Gastrocnemius medialis (tissue), 4 donors: Measurements from ENCODE around the gene PUS3. TPM values are rescaled to one million over a fixed set of nuclear protein-coding genes. Genes with fewer than 3 reads are reported as not detected.
A peak's percentile ranks its signal among the peaks of the same experiment; 100 is the strongest.

Experiments used
- ATAC-seq, 2 donors: fragments of 150-250 bp; one replicate each; pipeline ENCODE4 v1.9.1; 2016
- DNase-seq, 2 donors: peaks; one replicate each; pipeline ENCODE4 v3.0.0-alpha.2; 2019
- H3K27ac ChIP-seq, 4 donors: fragments of 200-600 bp; sonication (generic); 1 replicate in 1 of 4; 2 replicates in 3 of 4; pipeline ENCODE4 v1.5.1; 2016 to 2018; ENCODE audit warnings: mild to moderate bottlenecking in 2 of 4, moderate library complexity in 1 of 4
- H3K27me3 ChIP-seq, 3 donors: fragments of 200-600 bp; sonication (generic) in 2 of 3; 1 replicate in 1 of 3; 2 replicates in 2 of 3; pipeline versions ENCODE4 v1.5.1 to v1.6.0; 2016 to 2019; ENCODE audit warnings: mild to moderate bottlenecking in 1 of 3, moderate library complexity in 1 of 3
- H3K36me3 ChIP-seq, 2 donors: fragments of 200-600 bp; sonication (generic) in 1 of 2; one replicate each; pipeline ENCODE4 v1.5.1; 2017 to 2018
- H3K4me1 ChIP-seq, 2 donors: fragments of 200-600 bp; sonication (generic) in 1 of 2; one replicate each; pipeline ENCODE4 v1.5.1; 2016 to 2017; ENCODE audit warnings: mild to moderate bottlenecking in 2 of 2
- H3K4me3 ChIP-seq, 4 donors: fragments of 200-600 bp; sonication (generic) in 3 of 4; 1 replicate in 1 of 4; 2 replicates in 3 of 4; pipeline ENCODE4 v1.5.1; 2016 to 2019; ENCODE audit warnings: mild to moderate bottlenecking in 2 of 4
- H3K9me3 ChIP-seq, 3 donors: fragments of 200-600 bp; sonication (generic) in 2 of 3; 1 replicate in 1 of 3; 2 replicates in 2 of 3; pipeline ENCODE4 v1.5.1; 2016 to 2019
- POLR2A ChIP-seq, 2 donors: fragments of 450-650 bp; IDR thresholded peaks; one replicate each; pipeline ENCODE4 v1.6.1; 2017; ENCODE audit warnings: antibody characterized with exemption in 2 of 2, mild to moderate bottlenecking in 2 of 2, moderate library complexity in 2 of 2
- in situ Hi-C, 4 donors: fragments of 200-750 bp; cut with MboI; loops; one replicate each; pipeline versions ENCODE4 v1.15.0 to v1.8.0; 2017; ENCODE audit warnings: low sequenced_read_pairs in 4 of 4
- intact Hi-C: fragments of 100-400 bp; cut with DNase I; formaldehyde crosslinking; loops from one replicate; pipeline ENCODE4 v1.15.1; 2023; ENCODE audit warnings: low total_unique reads
- total RNA-seq, 4 donors: library from RNA; depleted of rRNA; stranded (reverse); fragments of >200 nt; gene quantifications; one replicate each; pipeline versions ENCODE4 v1.1.0 to v1.2.3, GENCODE V29; 2016
- TF ChIP-seq, protein P1 (sequence below), 5 experiments: fragments of 450-650 bp in 3 of 5; fragments of 200-600 bp in 2 of 5; sonication (generic) in 2 of 5; IDR thresholded peaks in 4 of 5; conservative IDR thresholded peaks in 1 of 5; 1 replicate in 4 of 5; 2 replicates in 1 of 5; pipeline ENCODE4 v1.5.1; 2016 to 2019; ENCODE audit warnings: antibody characterized with exemption in 5 of 5, mild to moderate bottlenecking in 3 of 5, moderate library complexity in 3 of 5

PUS3 gene
- total RNA-seq, 4 donors from 2014 or later: 7.0 to 13.5 (median 11.7) TPM

DNA sequence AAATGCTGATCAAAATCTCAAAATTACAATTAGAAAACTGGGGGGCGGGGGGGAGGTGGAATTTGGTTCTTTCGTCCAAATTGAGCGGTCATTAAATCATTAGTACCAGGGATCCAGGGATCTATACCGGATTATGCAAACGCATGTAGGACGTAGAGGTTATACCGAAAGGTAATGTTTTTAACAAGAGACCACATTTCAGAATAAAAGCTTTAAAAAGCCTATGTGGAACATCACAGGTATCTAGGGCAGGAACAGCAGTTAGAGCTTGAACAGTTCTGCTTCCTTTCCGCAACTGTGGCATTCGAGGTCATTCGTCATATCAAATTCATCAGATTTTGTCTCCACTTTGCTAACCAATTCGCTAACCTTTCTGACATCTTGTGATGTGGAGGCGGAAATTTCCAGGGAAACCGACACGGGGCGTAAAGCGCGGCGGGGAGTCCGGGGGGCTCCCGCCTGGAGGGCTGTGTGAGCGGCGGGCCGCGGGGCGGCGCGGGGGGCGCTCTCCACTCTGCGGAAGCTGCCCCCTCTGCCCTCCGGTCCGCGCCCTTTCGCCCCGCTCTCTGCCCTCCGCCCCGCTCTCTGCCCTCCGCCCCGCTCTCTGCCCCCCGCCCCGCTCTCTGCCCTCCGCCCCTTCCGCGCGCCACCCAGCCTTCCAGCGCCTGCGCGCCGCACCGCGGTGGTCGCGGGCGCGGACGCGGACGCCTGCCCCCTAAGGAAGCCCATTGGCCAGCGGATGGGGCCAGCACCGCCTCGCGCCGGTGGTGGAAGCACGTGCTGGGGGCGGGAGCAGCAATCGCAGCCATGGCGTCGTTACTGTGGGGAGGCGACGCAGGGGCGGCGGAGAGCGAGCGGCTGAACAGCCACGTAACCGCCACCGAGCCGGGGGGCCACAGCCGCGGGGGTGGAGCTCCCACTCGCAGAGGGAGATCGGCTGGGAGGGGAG is 979 bp upstream of the PUS3 start, which contains the start of gene DDX25:
TSS of gene DDX25 (plus strand) at position 798 of the 949 bp plus-strand sequence. CDS start at position 808, 10 bp downstream.
- intact Hi-C loops (loop anchor here (1.0 to 5.0 kb wide), 2 partner anchors 17 to 208 kb away; partner anchors contain the start of gene HYLS1), in situ Hi-C loops (no loop called here)
- H3K27me3 ChIP-seq: peaks cover 24 to 28% (median 25%) of the 10 kb centered on the region in 3 donors
- no peak for ATAC-seq
- DNase-seq: no peak
- peak within 1 kb of the TSS; percentile 62 to 85 (median 74) for H3K4me3 ChIP-seq
- TF ChIP-seq, protein P1, sequence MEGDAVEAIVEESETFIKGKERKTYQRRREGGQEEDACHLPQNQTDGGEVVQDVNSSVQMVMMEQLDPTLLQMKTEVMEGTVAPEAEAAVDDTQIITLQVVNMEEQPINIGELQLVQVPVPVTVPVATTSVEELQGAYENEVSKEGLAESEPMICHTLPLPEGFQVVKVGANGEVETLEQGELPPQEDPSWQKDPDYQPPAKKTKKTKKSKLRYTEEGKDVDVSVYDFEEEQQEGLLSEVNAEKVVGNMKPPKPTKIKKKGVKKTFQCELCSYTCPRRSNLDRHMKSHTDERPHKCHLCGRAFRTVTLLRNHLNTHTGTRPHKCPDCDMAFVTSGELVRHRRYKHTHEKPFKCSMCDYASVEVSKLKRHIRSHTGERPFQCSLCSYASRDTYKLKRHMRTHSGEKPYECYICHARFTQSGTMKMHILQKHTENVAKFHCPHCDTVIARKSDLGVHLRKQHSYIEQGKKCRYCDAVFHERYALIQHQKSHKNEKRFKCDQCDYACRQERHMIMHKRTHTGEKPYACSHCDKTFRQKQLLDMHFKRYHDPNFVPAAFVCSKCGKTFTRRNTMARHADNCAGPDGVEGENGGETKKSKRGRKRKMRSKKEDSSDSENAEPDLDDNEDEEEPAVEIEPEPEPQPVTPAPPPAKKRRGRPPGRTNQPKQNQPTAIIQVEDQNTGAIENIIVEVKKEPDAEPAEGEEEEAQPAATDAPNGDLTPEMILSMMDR (IDR thresholded peaks at IDR 0.05 in 4 of 5, conservative IDR thresholded peaks at IDR 0.05 in 1 of 5): no peak
- no peak for TF ChIP-seq POLR2A (IDR thresholded peaks at IDR 0.05)
- H3K36me3 ChIP-seq: peaks cover 0 to 8% of the 10 kb centered on the region in 2 donors
- no peaks in the 10 kb centered on the region for H3K9me3 ChIP-seq
- peaks cover 11 to 24% of the 10 kb centered on the region in 2 donors for H3K4me1 ChIP-seq
- no peak within 1 kb of the TSS for H3K27ac ChIP-seq

GRCh38 chr11:125902277-125902926 is 604 bp downstream of the PUS3 start:
- no peak for TF ChIP-seq POLR2A (IDR thresholded peaks at IDR 0.05)
- TF ChIP-seq, protein P1 (IDR thresholded peaks at IDR 0.05 in 4 of 5, conservative IDR thresholded peaks at IDR 0.05 in 1 of 5): no peak
- in situ Hi-C loops: no loop called here
- Histone ChIP-seq H3K27me3 (peaks cover 24 to 28% (median 25%) of the 10 kb centered on the region in 3 donors), H3K27ac (peak overlapping the region; percentile 83 to 88 (median 84)), H3K4me1 (peaks cover 11 to 24% of the 10 kb centered on the region in 2 donors), H3K9me3 (no peaks in the 10 kb centered on the region), H3K4me3 (peak overlapping the region; percentile 62 to 85 (median 74)), H3K36me3 (peaks cover 0 to 8% of the 10 kb centered on the region in 2 donors)
- ATAC-seq (peak in 1 of 2 donors; percentile 19), DNase-seq (no peak)
- intact Hi-C loops: loop anchor here (5.0 kb wide), 1 partner anchor 210 kb away; no protein-coding TSS in a partner anchor

DNA sequence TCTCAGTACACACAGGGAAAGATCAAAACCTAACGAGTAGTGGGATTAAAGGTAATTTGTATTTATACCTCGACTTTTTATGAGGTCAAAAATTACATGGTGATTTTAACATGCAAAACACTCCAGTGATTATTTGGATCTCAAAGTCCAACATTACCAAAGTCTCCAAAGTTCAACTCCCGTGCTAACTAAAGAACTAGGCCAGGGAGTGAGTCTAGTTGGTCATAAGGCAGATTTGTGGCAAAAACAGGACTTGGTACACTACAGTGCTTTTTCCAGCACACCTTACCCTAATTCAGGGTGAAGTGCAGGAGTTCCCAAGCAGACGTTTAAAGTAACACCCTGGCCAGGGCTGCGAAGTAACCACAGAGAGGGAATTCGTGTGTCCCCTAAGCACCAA is 1.1 kb downstream of the PUS3 start:
- peaks cover 0 to 8% of the 10 kb centered on the region in 2 donors for H3K36me3 ChIP-seq
- no peak overlapping the region for H3K27ac ChIP-seq
- DNase-seq (no peak), ATAC-seq (no peak)
- peaks cover 11 to 24% of the 10 kb centered on the region in 2 donors for H3K4me1 ChIP-seq
- H3K27me3 ChIP-seq: peaks cover 24 to 28% (median 25%) of the 10 kb centered on the region in 3 donors
- in situ Hi-C loops: no loop called here
- no peaks in the 10 kb centered on the region for H3K9me3 ChIP-seq
- H3K4me3 ChIP-seq: peak overlapping the region in 1 of 4 donors; percentile 82
- intact Hi-C loops: loop anchor here (5.0 kb wide), 1 partner anchor 210 kb away; no protein-coding TSS in a partner anchor
- TF ChIP-seq POLR2A (IDR thresholded peaks at IDR 0.05): no peak
- TF ChIP-seq, protein P1 (IDR thresholded peaks at IDR 0.05 in 4 of 5, conservative IDR thresholded peaks at IDR 0.05 in 1 of 5): no peak

GRCh38 chr11:125892994-125893393 is 10.0 kb downstream of the PUS3 start:
- Histone ChIP-seq H3K27ac (no peak overlapping the region), H3K36me3 (peaks cover 0 to 37% of the 10 kb centered on the region in 2 donors), H3K4me1 (peaks cover 0 to 5% of the 10 kb centered on the region in 2 donors), H3K27me3 (no peaks in the 10 kb centered on the region), H3K4me3 (no peak overlapping the region), H3K9me3 (no peaks in the 10 kb centered on the region)
- no peak for DNase-seq
- in situ Hi-C loops: loop anchor here in 3 of 4 donors (25.0 kb wide), 3 partner anchors 281 to 931 kb away; partner anchors contain the start of genes CCDC15 (in 1 of the 3) and TMEM218 (in 1 of the 3)
- TF ChIP-seq, protein P1 (IDR thresholded peaks at IDR 0.05 in 4 of 5, conservative IDR thresholded peaks at IDR 0.05 in 1 of 5): no peak
- TF ChIP-seq POLR2A (IDR thresholded peaks at IDR 0.05): no peak
- intact Hi-C loops: no loop called here
- ATAC-seq: no peak
